Activated T-cell treated with anti-CD3 and anti-CD28 coated beads, Interleukin-2, amount 50 U/mL, for 48 hours (primary cell): ENCODE data around the gene CBX5.
"Not testable (repeated sequence)": the region's sequence is repeated elsewhere in the genome, so short reads cannot be mapped to it uniquely, and the experiment has no call there.

Source experiments
- DNase-seq, 2 experiments: peaks; one replicate each; pipeline ENCODE4 v3.0.0-alpha.2; 2020

CBX5 gene

DNA sequence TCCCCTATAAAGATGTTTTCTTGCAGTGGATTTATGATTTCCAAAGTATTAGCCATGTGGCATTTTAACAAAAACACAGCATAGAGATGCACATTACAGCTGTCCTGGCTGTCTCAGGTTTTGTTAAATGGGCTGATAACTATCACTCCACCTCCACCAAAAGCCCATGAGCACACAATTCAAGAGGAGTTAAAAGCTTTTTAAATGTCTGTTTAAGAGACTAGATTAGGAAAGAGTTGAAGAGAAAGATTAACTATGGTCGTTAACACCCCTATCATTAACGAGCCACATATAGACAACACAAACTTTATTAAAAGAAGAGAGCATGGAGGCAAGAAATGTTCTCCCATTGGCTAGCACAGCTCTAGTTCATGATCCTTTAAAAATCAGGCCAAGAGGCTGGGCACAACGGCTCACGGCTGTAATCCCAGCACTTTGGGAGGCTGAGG lies 14.5 kb downstream of the CBX5 start:
- DNase-seq = no peak

DNA sequence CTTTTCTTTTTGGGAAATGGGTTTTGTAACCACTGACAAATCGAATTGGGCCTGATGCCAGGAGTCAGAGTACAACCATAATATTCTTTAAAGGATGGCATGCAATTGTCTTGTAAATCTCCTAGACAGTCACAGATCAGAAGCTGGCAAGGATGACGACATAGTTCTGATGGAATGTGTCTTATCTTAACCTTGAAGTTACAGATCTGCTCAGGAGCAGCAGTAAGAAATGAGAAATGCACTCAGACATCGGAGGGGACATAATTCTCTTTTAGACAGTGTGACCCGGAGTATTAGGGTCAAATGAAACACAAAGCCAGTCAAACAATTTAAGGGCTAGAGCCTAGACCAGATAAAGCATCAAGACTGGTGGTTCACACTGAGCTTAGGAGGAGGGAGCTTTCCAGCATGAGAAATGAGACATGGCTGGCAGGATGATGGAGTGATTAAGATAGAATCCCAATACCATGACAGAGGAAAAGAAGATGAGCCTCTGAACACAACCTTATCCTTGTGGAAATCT lies 17.5 kb downstream of the CBX5 start:
- DNase-seq = no peak

- DNase-seq = no peak
Measured at GRCh38 chr12:54261815-54262402, 18.0 kb downstream of the CBX5 start.

DNA sequence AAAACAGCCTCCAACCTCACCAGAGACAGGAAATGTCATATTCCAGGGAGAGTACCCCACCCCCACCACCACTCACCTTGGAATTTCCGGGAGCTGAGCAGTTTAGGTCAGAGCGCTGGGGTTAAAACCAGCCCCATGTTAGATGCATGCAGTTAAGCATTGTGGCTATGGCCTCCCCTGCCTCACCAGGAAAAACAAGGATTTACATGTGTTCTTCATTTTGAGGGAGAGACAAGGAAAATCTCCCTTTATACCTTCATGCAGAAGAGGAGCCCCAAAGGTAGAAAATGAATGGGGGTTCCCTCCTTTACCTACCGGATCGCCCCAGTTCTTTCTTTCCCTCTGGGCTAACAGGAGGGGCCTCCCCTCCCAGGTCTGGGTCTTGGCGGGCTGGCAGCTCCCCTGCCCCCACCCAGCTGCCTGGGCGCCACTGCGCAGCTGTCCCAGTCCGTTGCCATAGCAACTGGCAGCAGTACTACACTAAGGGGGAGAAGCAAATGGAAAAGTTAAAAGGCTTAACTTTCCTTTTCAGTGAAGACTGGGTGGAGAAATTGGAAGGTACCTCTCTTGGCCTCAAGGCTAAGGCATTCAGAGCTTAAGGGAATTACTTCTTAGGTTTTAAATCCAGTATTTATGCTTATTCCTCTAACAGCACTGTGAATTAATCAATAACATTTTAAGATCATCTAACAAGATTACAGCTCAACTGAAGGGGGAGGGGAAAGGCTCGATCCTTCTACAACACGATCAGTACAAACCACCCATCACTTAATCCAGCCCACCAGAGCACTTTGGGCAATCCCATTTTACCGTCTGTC lies 20.5 kb downstream of the CBX5 start:
- peak; percentile 42 to 50 for DNase-seq

DNA sequence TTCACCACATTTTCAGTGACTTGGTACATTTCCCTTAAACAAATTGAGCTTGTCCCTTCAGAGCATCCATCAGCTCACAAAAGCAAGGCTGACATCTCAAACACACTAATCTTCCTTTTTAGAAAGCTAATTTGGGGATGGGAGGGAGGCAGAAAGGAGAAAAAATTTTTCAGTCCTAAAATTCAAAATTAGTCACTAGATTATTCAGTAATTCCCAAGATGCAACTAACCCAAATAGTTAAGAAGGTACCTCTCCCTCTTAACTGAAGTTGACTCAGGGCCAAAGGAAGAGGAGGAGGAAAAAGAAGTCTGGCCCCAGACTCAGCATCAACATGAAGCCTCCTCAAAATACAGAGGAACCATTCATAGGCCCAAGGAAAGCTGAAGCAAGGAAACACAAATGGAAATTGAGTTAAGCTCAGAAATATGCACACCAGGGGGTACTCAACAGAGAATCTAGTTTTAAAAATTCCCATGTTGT lies 21.7 kb downstream of the CBX5 start:
- DNase-seq = no peak

DNA sequence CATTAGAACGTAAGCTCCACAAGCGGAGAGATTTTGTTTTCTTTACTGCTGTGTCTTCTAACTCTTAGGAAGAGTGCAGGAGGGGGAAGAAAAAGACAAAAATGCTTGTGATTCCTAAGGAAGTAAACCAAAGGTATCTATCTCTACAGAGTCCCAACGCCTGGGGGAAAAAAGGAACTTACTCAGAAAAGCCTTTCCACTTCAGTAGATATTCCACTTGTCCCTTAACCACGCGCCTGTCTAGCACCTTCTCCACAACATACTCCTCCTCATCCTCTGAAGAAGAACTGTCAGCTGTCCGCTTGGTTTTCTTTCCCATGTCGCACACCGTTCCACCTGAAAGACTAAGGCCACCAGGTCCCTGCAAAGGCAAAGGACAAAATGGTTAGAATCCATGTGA lies 22.6 kb downstream of the CBX5 start:
- DNase-seq = no peak

DNA sequence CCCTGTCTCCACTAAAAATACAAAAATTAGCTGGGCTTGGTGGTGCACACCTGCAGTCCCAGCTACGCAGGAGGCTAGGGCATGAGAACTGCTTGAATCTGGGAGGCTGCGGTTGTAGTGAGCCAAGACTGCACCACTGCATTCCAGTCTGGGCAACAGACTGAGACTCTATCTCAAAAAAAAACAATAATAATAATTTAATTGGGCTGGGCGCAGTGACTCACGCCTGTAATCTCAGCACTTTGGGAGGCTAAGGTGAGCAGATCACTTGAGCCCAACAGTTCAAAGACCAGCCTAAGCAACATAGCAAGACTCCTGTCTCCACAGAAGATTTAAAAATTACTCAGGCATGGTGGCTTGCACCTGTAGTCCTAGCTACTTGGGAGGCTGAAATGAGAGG lies 26.7 kb downstream of the CBX5 start:
- no peak for DNase-seq

- DNase-seq = no peak
Measured at GRCh38 chr12:54251667-54252284, 28.1 kb downstream of the CBX5 start.

DNA sequence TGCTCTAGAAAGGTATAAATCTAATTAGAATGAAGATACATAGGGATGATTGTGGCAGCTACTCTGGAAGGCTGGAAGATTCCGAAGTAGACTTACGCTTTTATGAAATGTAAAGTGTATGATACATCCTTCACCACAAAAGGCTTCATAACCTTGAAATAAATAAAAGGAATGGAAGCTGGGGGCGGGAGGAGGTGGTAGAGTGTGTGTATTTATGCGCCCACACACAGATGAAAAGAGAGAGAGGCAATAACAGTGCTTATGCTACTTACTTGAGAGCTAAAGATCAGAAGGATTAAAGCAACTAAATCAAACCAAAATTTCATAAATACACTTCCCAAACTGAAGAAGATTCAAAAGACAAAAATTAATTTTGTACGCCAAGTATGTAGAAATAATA lies 30.4 kb downstream of the CBX5 start:
- no peak for DNase-seq

DNA sequence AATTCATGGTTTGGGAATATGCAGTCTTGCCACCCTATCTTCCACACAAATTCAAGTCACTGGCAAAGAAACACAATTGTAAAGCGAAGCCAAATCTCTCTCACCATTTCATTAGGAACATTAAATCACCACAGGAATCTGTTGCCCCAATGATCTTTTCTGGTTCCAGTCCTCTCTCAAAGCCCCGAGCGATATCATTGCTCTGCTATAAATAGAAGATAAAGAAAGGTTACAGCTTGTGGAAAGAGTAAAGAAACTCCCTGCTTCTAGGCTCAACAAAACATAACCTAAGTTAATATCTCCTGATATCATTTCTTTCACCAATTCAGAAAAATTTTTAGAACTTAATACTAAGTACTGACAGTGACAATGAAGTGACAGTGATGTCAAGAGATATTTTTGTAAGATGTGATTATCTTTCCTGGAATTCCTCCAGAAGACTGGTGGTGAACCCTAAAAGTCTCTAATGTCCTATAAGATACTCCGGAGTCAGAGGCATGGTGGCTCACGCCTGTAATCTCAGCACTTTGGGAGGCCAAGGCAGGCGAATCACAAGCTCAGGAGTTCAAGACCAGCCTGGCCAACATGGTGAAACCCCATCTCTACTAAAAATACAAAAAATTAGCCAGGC lies 33.8 kb downstream of the CBX5 start:
- no peak for DNase-seq

DNA sequence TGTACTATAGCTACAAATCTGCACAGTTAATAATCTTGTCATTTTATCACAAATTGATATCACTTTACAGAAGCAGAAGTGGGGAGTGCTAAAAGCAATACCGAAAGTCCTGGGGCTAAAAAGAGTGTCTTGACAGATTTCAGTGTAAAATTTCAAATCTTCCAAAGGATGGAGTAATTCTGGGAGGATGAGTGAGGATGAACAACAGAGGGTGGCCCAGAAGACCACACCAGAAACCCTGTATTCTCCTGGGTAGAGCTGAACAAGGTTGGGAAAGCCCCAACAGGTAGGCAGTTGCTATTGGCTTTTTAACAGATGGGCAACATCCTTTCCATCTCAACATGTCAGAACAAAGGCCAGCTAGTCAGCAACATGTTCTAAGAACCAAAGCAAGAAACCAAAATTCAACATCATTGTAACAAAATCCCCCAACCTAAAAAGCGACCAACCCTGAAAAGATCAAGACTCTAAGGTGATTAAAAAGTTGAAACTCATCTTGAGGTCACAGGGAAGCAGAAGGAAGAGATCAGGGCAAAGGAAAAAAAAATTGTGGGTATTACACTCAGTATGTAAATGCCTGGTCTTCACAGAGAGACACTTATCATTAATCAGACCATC lies 38.8 kb downstream of the CBX5 start:
- no peak for DNase-seq

- no peak for DNase-seq
Measured at GRCh38 chr12:54240129-54240528, 39.8 kb downstream of the CBX5 start.

GRCh38 chr12:54239620-54240019 lies 40.3 kb downstream of the CBX5 start:
- DNase-seq = no peak

GRCh38 chr12:54238531-54238930 lies 41.4 kb downstream of the CBX5 start:
- no peak for DNase-seq

DNA sequence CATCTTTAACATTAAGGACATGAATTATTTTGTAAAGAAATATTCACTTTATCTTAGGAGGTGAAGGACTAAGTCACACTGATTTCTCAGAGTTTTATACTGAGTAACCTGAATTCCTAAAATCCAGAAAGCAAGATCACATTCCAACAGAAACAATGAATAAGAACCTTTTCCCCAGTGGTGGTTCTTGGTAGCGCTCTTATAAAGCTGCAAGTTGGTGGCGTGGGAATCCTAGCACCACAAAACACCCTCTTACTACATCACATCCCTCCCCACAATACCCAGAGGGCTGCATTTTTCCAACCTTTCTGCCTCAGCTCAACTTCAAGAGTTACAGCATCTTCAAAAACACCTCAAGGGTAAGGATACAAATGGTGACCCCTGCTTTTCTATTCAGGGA lies 47.1 kb downstream of the CBX5 start:
- DNase-seq = no peak

GRCh38 chr12:54231269-54231668 lies 48.7 kb downstream of the CBX5 start:
- not testable (repeated sequence) for DNase-seq

GRCh38 chr12:54230555-54230954 lies 49.4 kb downstream of the CBX5 start:
- DNase-seq = no peak

- no peak for DNase-seq
Measured at GRCh38 chr12:54229624-54230212, 50.2 kb downstream of the CBX5 start.

DNA sequence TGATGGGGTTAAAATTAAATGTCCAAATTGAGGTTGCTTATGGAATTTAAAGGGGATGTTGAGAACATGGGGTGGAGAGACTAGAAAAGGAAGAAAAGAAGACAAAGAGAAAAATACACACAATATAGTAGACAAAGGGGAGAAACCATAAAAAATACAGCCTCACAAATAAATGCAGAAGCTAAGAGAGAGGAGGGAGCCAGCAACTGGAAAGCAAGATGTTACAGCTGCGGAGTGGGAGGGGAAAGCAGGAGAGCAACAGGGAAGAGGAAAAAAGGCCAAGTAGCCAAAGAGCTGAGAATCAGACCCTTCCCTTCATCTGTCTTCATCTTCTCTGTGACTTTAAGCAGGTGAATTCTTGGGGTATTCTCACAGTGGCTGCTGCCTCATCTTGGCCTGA lies 51.5 kb downstream of the CBX5 start:
- DNase-seq = no peak

- not testable (repeated sequence) for DNase-seq
Measured at GRCh38 chr12:54227927-54228326, 52.0 kb downstream of the CBX5 start.

DNA sequence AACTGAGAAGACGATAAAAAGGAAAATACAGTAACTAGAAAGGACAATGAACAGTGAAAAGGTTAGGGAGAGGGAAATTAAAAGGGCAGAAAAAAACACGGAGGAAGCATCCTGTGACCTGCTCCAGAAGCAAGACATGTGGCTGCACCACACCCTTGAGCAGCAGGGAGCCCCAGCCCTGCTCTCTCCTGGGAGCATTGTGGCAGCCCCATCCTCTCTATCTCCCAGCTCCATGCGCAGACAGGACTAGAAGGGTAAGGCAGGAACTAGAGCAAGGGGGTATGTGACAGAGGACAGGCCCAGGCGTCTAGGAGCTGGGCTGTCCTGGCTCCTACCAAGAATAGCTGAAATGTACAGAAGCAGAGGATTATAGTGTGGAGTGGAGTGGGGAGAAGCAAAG lies 52.5 kb downstream of the CBX5 start:
- DNase-seq = no peak

DNA sequence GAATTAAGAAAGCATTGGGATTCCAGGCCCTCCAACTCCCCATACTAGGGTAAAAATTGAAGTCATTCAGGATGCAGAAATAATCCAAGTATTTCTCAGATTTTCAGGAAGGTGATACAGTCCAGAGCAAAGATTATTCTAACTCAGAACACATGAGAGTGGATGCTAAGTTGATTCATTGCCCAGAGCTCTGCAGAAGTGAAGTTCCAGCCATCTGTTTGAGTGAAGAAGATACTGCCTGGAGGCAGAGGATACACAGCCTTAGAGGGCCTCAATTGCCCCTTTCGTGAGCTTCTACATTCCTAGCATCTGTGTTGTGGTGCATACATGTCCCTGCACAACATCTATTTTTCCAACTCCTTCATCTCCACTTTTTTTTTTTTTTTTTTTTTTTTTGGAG lies 54.3 kb downstream of the CBX5 start:
- no peak for DNase-seq
